ENCODE measurements around the gene NHLRC1.
"Not testable (repeated sequence)": the region's sequence is repeated elsewhere in the genome, so short reads cannot be mapped to it uniquely, and the experiment has no call there.

Gene NHLRC1

GRCh38 chr6:18122128-18123093 lies at the start of gene NHLRC1:
Gene NHLRC1, minus strand, starts transcription at chr6:18122677. Its CDS starts 71 bp downstream, at chr6:18122606.
- DNase-seq (ENCODE audit: low spot score) = no peak

- no peak for DNase-seq (ENCODE audit: low spot score)
These were observed 49.4 kb upstream of the NHLRC1 start for GRCh38 chr6:18171871-18172270.

- no peak for DNase-seq (ENCODE audit: low spot score)
These were observed 45.8 kb upstream of the NHLRC1 start for GRCh38 chr6:18168264-18168663.

GRCh38 chr6:18166312-18167036 lies 44.0 kb upstream of the NHLRC1 start:
- no peak for DNase-seq (ENCODE audit: low spot score)

GRCh38 chr6:18165751-18166150 lies 43.3 kb upstream of the NHLRC1 start:
- DNase-seq (ENCODE audit: low spot score) = peak; percentile 24

- no peak for DNase-seq (ENCODE audit: low spot score)
These were observed 39.9 kb upstream of the NHLRC1 start for GRCh38 chr6:18162401-18162800.

GRCh38 chr6:18161431-18161830 lies 39.0 kb upstream of the NHLRC1 start:
- DNase-seq (ENCODE audit: low spot score) = no peak

- DNase-seq (ENCODE audit: low spot score) = no peak
These were observed 38.4 kb upstream of the NHLRC1 start for GRCh38 chr6:18160911-18161310.

GRCh38 chr6:18155864-18156421 lies 33.5 kb upstream of the NHLRC1 start:
- DNase-seq (ENCODE audit: low spot score) = peak; percentile 84

- DNase-seq (ENCODE audit: low spot score) = peak; percentile 96
These were observed 32.8 kb upstream of the NHLRC1 start, which contains the start of gene KDM1B for GRCh38 chr6:18155150-18155863. Gene KDM1B, plus strand, starts transcription at chr6:18155422. Its CDS starts 4,474 bp downstream, at chr6:18159896.

GRCh38 chr6:18154507-18155149 lies 32.2 kb upstream of the NHLRC1 start, which contains the start of gene TPMT:
Gene TPMT, minus strand, starts transcription at chr6:18155077. Its CDS starts 5,950 bp downstream, at chr6:18149127.
- DNase-seq (ENCODE audit: low spot score) = peak; percentile 4

- no peak for DNase-seq (ENCODE audit: low spot score)
These were observed 30.8 kb upstream of the NHLRC1 start for GRCh38 chr6:18153311-18153703.

GRCh38 chr6:18151801-18152200 lies 29.3 kb upstream of the NHLRC1 start:
- DNase-seq (ENCODE audit: low spot score) = no peak

- DNase-seq (ENCODE audit: low spot score) = not testable (repeated sequence)
These were observed 28.9 kb upstream of the NHLRC1 start for GRCh38 chr6:18151391-18151790.

GRCh38 chr6:18148304-18149025 lies 26.0 kb upstream of the NHLRC1 start:
- peak; percentile 77 for DNase-seq (ENCODE audit: low spot score)

- DNase-seq (ENCODE audit: low spot score) = no peak
These were observed 25.1 kb upstream of the NHLRC1 start for GRCh38 chr6:18147616-18148015.

- DNase-seq (ENCODE audit: low spot score) = peak; percentile 73
These were observed 24.7 kb upstream of the NHLRC1 start for GRCh38 chr6:18147160-18147559.

GRCh38 chr6:18142591-18142861 lies 20.0 kb upstream of the NHLRC1 start:
- DNase-seq (ENCODE audit: low spot score) = no peak

GRCh38 chr6:18141805-18142590 lies 19.5 kb upstream of the NHLRC1 start:
- DNase-seq (ENCODE audit: low spot score) = no peak
